ENCODE results near the gene APOA4.

APOA4 gene

GRCh38 chr11:116823031-116823843 is at the start of gene APOA4:
TSS of gene APOA4 (minus strand) at chr11:116823304. CDS start at chr11:116823191, 113 bp downstream.
- DNase-seq: no peak

DNA sequence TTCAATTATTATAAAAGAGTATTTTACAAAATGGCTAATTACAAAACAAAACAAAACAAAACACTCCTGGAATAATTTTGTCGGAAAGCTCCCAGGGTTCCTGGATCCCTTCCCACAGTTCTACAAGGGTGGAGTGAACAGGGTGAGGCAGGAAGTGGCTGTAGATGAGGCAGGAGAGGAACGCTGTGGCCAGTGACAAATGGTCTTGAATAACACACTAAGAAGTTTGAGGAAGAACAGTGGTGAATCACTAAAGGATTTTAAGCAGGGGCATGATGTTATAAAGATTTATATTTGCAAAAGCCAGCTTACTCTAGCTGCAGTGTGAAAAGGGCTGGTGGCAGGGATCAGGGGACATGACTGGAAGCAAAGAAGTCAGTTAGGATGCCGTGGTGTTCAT is 48.1 kb upstream of the APOA4 start:
- DNase-seq: no peak

GRCh38 chr11:116870054-116870453 is 47.0 kb upstream of the APOA4 start:
- no peak for DNase-seq

DNA sequence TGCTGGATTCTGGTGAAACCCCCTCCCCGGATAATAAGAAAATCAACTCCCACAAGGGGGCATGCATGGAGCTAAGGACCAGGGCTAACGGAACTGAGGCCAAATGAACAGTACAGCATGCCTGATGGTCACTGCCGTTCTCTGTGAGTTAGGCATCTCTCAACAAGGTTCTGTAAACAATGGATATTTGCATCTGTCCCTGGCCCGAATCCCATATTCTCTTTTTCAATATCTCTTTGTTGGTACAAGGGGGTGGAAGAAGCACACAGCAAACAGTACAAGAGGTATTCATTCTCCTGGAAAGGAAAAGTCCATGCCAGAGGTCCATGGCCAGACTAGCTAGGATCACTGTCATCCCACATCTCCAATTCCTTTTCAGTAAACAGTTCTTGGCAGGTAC is 46.5 kb upstream of the APOA4 start:
- DNase-seq: no peak

DNA sequence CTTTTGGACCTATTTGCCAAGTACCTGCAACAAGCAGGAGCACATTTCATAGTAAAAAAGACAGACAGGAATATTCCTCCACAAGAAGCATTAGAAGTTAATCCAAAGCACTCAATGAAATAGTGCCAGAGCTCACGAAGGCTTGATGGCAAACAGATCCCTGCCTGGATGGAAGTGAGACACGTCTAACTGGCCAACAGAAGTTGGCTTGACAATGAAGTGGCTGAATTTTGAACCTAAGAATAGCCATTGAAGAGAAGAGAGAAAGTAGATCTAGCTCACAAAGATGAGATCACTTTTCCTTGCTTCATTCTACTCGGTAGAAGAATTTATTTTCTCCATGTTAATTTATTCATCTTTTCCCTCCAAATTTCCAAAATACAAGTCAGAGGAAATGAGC is 45.0 kb upstream of the APOA4 start:
- DNase-seq: no peak

- no peak for DNase-seq
Observed at GRCh38 chr11:116867619-116868018, 44.5 kb upstream of the APOA4 start.

DNA sequence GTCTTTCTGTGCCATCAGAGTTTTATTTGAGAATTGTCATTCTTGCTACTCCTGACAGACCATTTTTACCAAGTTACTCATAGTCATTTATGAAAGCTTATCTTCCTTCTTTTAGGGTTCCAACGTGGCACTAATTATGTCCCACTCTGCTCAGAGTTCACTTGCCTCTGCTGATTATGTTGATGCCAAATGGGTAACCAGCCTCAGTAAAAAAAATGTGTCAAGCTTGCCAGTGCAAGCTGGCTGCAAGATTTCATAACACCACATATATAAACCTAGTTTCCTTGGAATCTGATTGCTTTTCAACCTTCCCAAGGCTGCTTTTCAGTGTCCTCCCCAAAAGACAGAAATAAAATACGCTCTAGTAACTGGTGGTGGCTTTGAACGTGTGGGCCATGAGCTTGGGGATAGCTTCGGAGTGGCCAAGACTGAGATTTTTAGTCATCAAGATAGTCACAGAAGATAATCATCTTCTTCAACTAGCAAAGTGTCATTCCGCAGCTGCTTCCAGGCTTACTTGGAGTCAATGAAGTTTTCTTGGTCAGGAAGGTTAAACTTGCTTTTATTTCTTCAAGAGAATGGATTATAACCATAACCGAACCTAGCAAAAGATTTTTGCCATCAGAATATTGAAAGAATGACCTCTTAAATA is 43.8 kb upstream of the APOA4 start:
- DNase-seq: no peak

DNA sequence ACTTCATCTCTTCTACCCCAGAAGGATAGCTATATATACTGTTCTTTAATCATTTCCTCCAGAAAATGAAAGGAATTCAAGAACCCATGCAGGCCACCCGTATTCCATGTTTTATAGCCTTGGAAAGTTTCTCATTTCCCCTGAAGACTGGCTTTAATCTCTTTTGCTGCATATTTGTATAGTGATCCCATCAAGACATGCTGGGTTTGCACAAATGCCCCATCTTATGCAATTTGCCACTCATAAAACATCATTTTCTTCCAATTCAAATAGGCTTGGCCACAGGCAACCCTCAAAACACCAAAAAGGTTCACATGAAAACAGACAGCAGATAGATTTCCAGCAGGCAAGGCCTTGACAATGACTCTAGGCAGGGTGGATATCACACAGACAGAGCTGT is 42.6 kb upstream of the APOA4 start:
- no peak for DNase-seq

- no peak for DNase-seq
Observed at GRCh38 chr11:116864531-116864930, 41.4 kb upstream of the APOA4 start.

DNA sequence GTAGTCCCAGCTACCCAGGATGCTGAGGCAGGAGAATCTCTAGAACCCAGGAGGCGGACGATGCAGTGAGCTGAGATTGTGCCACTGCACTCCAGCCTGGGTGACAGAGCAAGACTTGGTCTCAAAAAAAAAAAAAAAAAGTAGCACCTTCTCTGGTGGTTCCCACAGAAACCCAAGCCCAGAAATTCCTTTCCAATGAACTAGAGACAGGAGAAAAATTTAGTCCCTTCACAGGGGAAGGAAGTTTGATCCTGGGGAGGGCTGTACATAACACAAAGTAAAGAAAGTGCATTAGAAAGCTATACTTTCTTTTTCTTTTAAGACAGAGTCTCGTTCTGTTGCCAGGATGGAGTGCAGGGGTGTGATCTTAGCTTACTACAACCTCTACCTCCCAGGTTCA is 39.8 kb upstream of the APOA4 start:
- no peak for DNase-seq

- no peak for DNase-seq
Observed at GRCh38 chr11:116862185-116862584, 39.1 kb upstream of the APOA4 start.

GRCh38 chr11:116861539-116861938 is 38.4 kb upstream of the APOA4 start:
- no peak for DNase-seq

- no peak for DNase-seq
Observed at GRCh38 chr11:116860303-116860702, 37.2 kb upstream of the APOA4 start.

GRCh38 chr11:116859175-116859574 is 36.1 kb upstream of the APOA4 start:
- DNase-seq: no peak

DNA sequence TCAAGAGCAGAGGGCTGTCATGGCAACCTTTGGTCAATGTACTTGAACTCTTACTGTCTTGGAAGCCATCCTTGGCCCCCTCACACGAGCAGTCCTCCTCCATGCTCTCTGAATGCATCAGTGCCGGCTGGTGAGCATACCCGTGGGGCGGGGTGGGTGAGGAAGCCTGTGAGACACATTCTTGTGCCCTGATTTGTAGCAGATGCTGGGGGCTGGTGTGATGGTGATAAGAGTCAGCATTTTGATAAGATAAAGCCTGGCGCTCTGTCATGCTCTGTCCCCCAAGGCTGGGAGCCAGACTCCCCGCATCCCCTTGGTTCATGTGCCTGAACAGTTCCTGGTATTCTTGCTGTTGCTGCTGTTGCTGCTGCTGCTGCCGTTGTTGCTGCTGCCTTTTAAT is 34.8 kb upstream of the APOA4 start:
- DNase-seq: no peak

DNA sequence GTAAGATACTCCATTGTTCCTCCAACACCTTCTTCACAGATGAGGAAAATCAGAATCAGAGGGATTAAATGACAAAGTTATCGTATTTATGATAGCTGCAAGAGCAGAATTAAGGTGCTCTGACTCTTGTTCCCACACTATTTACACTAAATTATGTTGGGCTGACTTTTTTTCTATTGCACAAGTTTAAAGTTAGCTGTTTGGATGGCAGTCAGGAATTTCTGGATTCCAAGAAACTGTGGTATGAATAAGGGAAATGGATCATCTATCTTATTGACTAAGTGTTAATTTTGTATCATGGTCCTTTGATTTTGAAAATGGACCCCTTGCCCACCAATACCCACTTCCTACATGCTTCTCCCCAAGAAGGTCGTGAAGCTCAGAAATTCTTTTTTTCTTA is 34.2 kb upstream of the APOA4 start:
- DNase-seq: no peak

GRCh38 chr11:116856423-116856822 is 33.3 kb upstream of the APOA4 start:
- no peak for DNase-seq

GRCh38 chr11:116855413-116855812 is 32.3 kb upstream of the APOA4 start:
- DNase-seq: no peak

DNA sequence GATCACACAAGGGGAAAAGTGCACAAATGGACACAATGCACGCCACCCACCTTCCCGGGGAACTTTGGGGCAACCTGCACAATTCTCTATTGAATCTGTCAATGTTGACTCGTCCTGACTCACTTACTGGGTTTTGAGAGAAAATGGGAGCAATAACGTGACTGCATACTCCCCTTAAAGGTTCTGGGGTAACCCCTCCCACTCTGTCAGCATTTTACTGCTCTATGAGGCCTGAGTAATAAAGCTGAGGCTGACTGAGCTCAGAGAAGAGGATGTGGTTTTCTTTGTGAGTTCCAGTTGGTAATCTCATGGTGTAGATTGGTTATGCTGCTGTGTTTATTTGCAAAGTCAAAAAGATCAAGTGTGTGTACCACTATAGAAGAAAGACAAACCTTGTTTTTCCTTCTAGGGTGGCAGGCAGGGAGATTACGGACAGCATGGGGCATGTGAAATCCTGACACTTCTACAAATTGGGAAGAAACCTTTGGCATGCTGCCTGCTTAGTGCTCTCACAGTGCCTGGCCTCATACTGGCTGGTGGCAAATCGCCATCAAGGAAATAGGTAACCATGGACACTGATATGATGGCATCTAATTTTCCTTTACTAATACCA is 30.5 kb upstream of the APOA4 start:
- peak; percentile 81 for DNase-seq

DNA sequence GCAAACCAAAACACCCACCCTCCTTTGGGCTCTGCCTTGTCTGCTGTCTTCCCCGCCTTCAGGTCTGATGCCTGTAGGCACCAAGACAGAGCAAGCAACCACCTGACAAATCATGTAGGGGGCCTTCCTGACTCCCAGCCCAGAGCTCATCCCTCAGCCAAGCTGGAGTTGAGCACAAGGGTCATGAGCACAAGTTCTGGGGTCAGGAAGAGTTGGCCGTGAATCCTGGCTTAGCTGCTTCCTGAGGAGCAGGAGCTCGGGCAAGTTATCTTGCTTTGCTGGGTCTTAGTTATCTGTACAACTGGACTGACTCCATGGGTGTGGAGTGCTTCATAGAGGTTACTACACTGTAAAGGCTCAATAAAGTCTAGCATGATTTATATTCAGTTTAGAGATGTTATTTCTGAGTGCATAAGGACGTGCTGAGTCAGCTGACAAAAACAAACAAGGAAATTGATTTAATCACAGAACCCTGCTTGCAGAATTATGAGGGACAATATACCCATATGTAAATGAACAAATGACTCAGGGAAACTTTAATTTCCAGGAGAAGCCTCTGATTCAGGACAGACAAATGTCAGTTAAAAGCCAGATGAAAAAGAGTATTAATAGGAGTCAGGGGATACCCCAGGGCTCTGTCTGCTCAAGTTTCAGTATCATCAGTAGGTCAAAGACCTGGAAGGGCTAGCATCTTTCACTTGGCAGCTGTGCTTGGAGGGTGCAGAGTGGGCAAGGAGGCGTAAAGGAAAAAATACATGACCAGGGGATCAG is 29.3 kb upstream of the APOA4 start:
- DNase-seq: no peak

GRCh38 chr11:116851626-116852025 is 28.5 kb upstream of the APOA4 start:
- DNase-seq: peak; percentile 67

DNA sequence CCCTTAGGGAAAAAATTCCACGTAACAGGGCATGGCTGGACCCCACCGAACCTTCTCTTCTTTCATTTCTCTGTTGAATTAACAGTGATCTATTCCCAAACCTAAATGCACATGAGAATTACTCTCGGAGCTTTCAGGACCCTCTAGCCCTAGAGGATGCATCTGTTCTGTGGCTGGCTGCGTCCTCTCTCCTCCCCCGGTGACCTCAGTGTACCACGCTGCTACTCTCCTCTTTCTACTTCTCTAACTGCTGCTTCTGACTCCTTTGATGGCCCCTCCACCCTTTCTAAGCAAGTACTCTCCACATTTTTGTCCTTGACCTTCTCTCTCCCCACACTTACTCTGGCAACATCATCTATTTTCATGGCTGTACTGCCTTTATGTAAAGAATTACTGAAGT is 26.4 kb upstream of the APOA4 start:
- DNase-seq: no peak

GRCh38 chr11:116849060-116849459 is 26.0 kb upstream of the APOA4 start:
- DNase-seq: no peak

Measured in CD4-positive, alpha-beta T cell treated with Interleukin-12 subunit alpha and Interleukin-12 subunit beta, for 1 hour (primary cell).